Activated T-helper 2 cell treated with anti-CD3 and anti-CD28 coated beads, Interferon-gamma antibody, Interleukin-2, Interleukin-4, amounts not matched to agents 10 μg/mL and 5 μg/mL and 100 μg/mL, durations not matched to agents 14 hours and 24 hours and 36 hours (primary cell): Measurements from ENCODE around the gene RGS7BP. TPM values are rescaled to one million over a fixed set of nuclear protein-coding genes. Genes with fewer than 3 reads are reported as not detected.
"Not testable (repeated sequence)": the region's sequence is repeated elsewhere in the genome, so short reads cannot be mapped to it uniquely, and the experiment has no call there.

Source experiments
- DNase-seq: peaks from one replicate; pipeline ENCODE4 v3.0.0; 2021; ENCODE audit warnings: low spot score
- H3K27ac Mint-ChIP-seq: one replicate; pipeline ENCODE4 v1.8.0; 2021; ENCODE audit warnings: mixed read lengths
- H3K27me3 Mint-ChIP-seq: one replicate; pipeline ENCODE4 v1.8.0; 2021; ENCODE audit warnings: low read depth, mixed read lengths
- H3K36me3 Mint-ChIP-seq: one replicate; pipeline ENCODE4 v1.8.0; 2021; ENCODE audit warnings: low read depth, mixed read lengths
- H3K4me1 Mint-ChIP-seq: one replicate; pipeline ENCODE4 v1.8.0; 2021; ENCODE audit warnings: low read depth, mixed read lengths
- H3K4me3 Mint-ChIP-seq: one replicate; pipeline ENCODE4 v1.8.0; 2021; ENCODE audit warnings: low read depth, mild to moderate bottlenecking, moderate library complexity, mixed read lengths
- H3K9me3 Mint-ChIP-seq: one replicate; pipeline ENCODE4 v1.8.0; 2021; ENCODE audit warnings: mixed read lengths
- intact Hi-C: fragments of 100-400 bp; cut with micrococcal nuclease; formaldehyde crosslinking; loops from one replicate; pipeline ENCODE4 v1.15.1; 2023
- total RNA-seq: library from RNA; stranded (reverse); gene quantifications from 2 replicates; pipeline ENCODE4 v1.2.3, GENCODE V29; 2022

RGS7BP gene
- total RNA-seq, 1 donor from 2014 or later: not detected

GRCh38 chr5:64514612-64515011, 8.8 kb downstream of the RGS7BP start:
- H3K4me3 Mint-ChIP-seq: no peak overlapping the region
- H3K27me3 Mint-ChIP-seq: no peaks in the 10 kb centered on the region
- H3K36me3 Mint-ChIP-seq: no peaks in the 10 kb centered on the region
- no peaks in the 10 kb centered on the region for H3K4me1 Mint-ChIP-seq
- DNase-seq: no peak
- no peak overlapping the region for H3K27ac Mint-ChIP-seq
- H3K9me3 Mint-ChIP-seq: no peaks in the 10 kb centered on the region
- intact Hi-C loops: no loop called here

- no peak for DNase-seq
- Mint-ChIP-seq H3K9me3 (no peaks in the 10 kb centered on the region), H3K27me3 (no peaks in the 10 kb centered on the region), H3K27ac (no peak overlapping the region), H3K4me1 (no peaks in the 10 kb centered on the region), H3K36me3 (no peaks in the 10 kb centered on the region), H3K4me3 (no peak overlapping the region)
- intact Hi-C loops: no loop called here
Observed at GRCh38 chr5:64516216-64516615, 10.4 kb downstream of the RGS7BP start.

- no peaks in the 10 kb centered on the region for H3K9me3 Mint-ChIP-seq
- no peak for DNase-seq
- no peak overlapping the region for H3K4me3 Mint-ChIP-seq
- no peaks in the 10 kb centered on the region for H3K36me3 Mint-ChIP-seq
- intact Hi-C loops: no loop called here
- H3K27ac Mint-ChIP-seq: no peak overlapping the region
- no peaks in the 10 kb centered on the region for H3K27me3 Mint-ChIP-seq
- H3K4me1 Mint-ChIP-seq: no peaks in the 10 kb centered on the region
Observed at GRCh38 chr5:64518793-64519192, 13.0 kb downstream of the RGS7BP start.

- Mint-ChIP-seq H3K27ac (no peak overlapping the region), H3K27me3 (no peaks in the 10 kb centered on the region), H3K36me3 (no peaks in the 10 kb centered on the region), H3K4me1 (no peaks in the 10 kb centered on the region), H3K9me3 (no peaks in the 10 kb centered on the region), H3K4me3 (no peak overlapping the region)
- no peak for DNase-seq
- intact Hi-C loops: no loop called here
Observed at GRCh38 chr5:64519263-64519662, 13.4 kb downstream of the RGS7BP start.

GRCh38 chr5:64526734-64527439, 21.1 kb downstream of the RGS7BP start:
- H3K27ac Mint-ChIP-seq: no peak overlapping the region
- no peaks in the 10 kb centered on the region for H3K36me3 Mint-ChIP-seq
- intact Hi-C loops: no loop called here
- no peak for DNase-seq
- H3K27me3 Mint-ChIP-seq: no peaks in the 10 kb centered on the region
- H3K4me3 Mint-ChIP-seq: no peak overlapping the region
- no peaks in the 10 kb centered on the region for H3K9me3 Mint-ChIP-seq
- no peaks in the 10 kb centered on the region for H3K4me1 Mint-ChIP-seq

- H3K4me1 Mint-ChIP-seq: no peaks in the 10 kb centered on the region
- DNase-seq: no peak
- no peak overlapping the region for H3K4me3 Mint-ChIP-seq
- H3K9me3 Mint-ChIP-seq: no peaks in the 10 kb centered on the region
- no peaks in the 10 kb centered on the region for H3K36me3 Mint-ChIP-seq
- intact Hi-C loops: no loop called here
- H3K27ac Mint-ChIP-seq: no peak overlapping the region
- H3K27me3 Mint-ChIP-seq: no peaks in the 10 kb centered on the region
Observed at GRCh38 chr5:64530076-64530475, 24.3 kb downstream of the RGS7BP start.

- Mint-ChIP-seq H3K9me3 (no peaks in the 10 kb centered on the region), H3K4me3 (no peak overlapping the region), H3K4me1 (no peaks in the 10 kb centered on the region), H3K27ac (no peak overlapping the region), H3K36me3 (no peaks in the 10 kb centered on the region), H3K27me3 (no peaks in the 10 kb centered on the region)
- DNase-seq: no peak
- intact Hi-C loops: no loop called here
Observed at GRCh38 chr5:64532212-64532611, 26.4 kb downstream of the RGS7BP start.

GRCh38 chr5:64532657-64533056, 26.8 kb downstream of the RGS7BP start:
- H3K27ac Mint-ChIP-seq: no peak overlapping the region
- no peaks in the 10 kb centered on the region for H3K36me3 Mint-ChIP-seq
- no peaks in the 10 kb centered on the region for H3K9me3 Mint-ChIP-seq
- no peak overlapping the region for H3K4me3 Mint-ChIP-seq
- DNase-seq: no peak
- no peaks in the 10 kb centered on the region for H3K4me1 Mint-ChIP-seq
- no peaks in the 10 kb centered on the region for H3K27me3 Mint-ChIP-seq
- intact Hi-C loops: no loop called here

- Mint-ChIP-seq H3K27me3 (no peaks in the 10 kb centered on the region), H3K4me1 (no peaks in the 10 kb centered on the region), H3K9me3 (no peaks in the 10 kb centered on the region), H3K4me3 (no peak overlapping the region), H3K27ac (no peak overlapping the region), H3K36me3 (no peaks in the 10 kb centered on the region)
- no peak for DNase-seq
- intact Hi-C loops: no loop called here
Observed at GRCh38 chr5:64534033-64534432, 28.2 kb downstream of the RGS7BP start.

GRCh38 chr5:64557911-64558310, 52.1 kb downstream of the RGS7BP start:
- Mint-ChIP-seq H3K27ac (no peak overlapping the region), H3K27me3 (no peaks in the 10 kb centered on the region)
- intact Hi-C loops: no loop called here

GRCh38 chr5:64558641-64559040, 52.8 kb downstream of the RGS7BP start:
- H3K9me3 Mint-ChIP-seq, H3K4me1 Mint-ChIP-seq, DNase-seq, H3K27me3 Mint-ChIP-seq, H3K36me3 Mint-ChIP-seq, H3K4me3 Mint-ChIP-seq, intact Hi-C loops, H3K27ac Mint-ChIP-seq: not testable (repeated sequence)

More at GRCh38 chr5:64557911-64558310, 52.1 kb downstream of the RGS7BP start:
- no peaks in the 10 kb centered on the region for H3K4me1 Mint-ChIP-seq
- peaks cover 8% of the 10 kb centered on the region for H3K9me3 Mint-ChIP-seq
- no peak overlapping the region for H3K4me3 Mint-ChIP-seq
- no peaks in the 10 kb centered on the region for H3K36me3 Mint-ChIP-seq
- DNase-seq: no peak

- Mint-ChIP-seq H3K4me3 (no peak overlapping the region), H3K27ac (no peak overlapping the region), H3K4me1 (no peaks in the 10 kb centered on the region), H3K36me3 (no peaks in the 10 kb centered on the region), H3K9me3 (no peaks in the 10 kb centered on the region), H3K27me3 (no peaks in the 10 kb centered on the region)
- intact Hi-C loops: no loop called here
- DNase-seq: no peak
Observed at GRCh38 chr5:64566310-64566916, 60.6 kb downstream of the RGS7BP start.

GRCh38 chr5:64569858-64570257, 64.0 kb downstream of the RGS7BP start:
- DNase-seq: no peak
- no peaks in the 10 kb centered on the region for H3K36me3 Mint-ChIP-seq
- no peaks in the 10 kb centered on the region for H3K9me3 Mint-ChIP-seq
- intact Hi-C loops: no loop called here
- no peaks in the 10 kb centered on the region for H3K4me1 Mint-ChIP-seq
- H3K27me3 Mint-ChIP-seq: no peaks in the 10 kb centered on the region
- no peak overlapping the region for H3K4me3 Mint-ChIP-seq
- no peak overlapping the region for H3K27ac Mint-ChIP-seq
